ENCODE results near the gene KDM4B. TPM values are rescaled to one million over a fixed set of nuclear protein-coding genes. Genes with fewer than 3 reads are reported as not detected.

The KDM4B gene
- total RNA-seq, 1 experiment from 2014 or later = 35.9 TPM

- ATAC-seq (no peak), DNase-seq (ENCODE audit: low read depth, low spot score) (no peak)
- H3K79me2 ChIP-seq (ENCODE audit: insufficient read depth, low read length) = no peaks in the 10 kb centered on the region
- H2AFZ ChIP-seq (ENCODE audit: low read depth, low read length, poor library complexity, severe bottlenecking) = no peak overlapping the region
- H3K27me3 ChIP-seq (ENCODE audit: insufficient read depth, low read length) = no peaks in the 10 kb centered on the region
- H3K9me3 ChIP-seq (ENCODE audit: control insufficient read depth in 1 of 2, insufficient read depth in 1 of 2, low read depth in 1 of 2, low read length in 2 of 2) = no peaks in the 10 kb centered on the region
- CTCF ChIA-PET = no interaction called here
- H3K36me3 ChIP-seq (ENCODE audit: control insufficient read depth in 1 of 2, insufficient read depth in 2 of 2, low read length in 2 of 2) = no peaks in the 10 kb centered on the region; a peak in 1 of 4 replicates
- no peaks in the 10 kb centered on the region for H4K20me1 ChIP-seq (ENCODE audit: insufficient read depth)
- no TSS peak for BruUV-seq (replicated peaks)
- intact Hi-C loops (cut with micrococcal nuclease) = no loop called here
- no peak overlapping the region for H3K4me2 ChIP-seq (ENCODE audit: low read length)
- H3K4me1 ChIP-seq (ENCODE audit: control insufficient read depth in 1 of 2, insufficient read depth in 2 of 2, low read length in 2 of 2) = no peaks in the 10 kb centered on the region
- H3K27ac ChIP-seq (ENCODE audit: low read depth, low read length) = no peak overlapping the region
- H3K9me2 ChIP-seq (ENCODE audit: insufficient read depth) = no peaks in the 10 kb centered on the region
- POLR2A ChIA-PET = no interaction called here
- no peak for TF ChIP-seq POLR2AphosphoS5 (IDR thresholded peaks at IDR 0.05; ENCODE audit: low read depth, low read length)
- TF ChIP-seq JUND (IDR thresholded peaks at IDR 0.05) = no peak
- RAD21 ChIA-PET (ENCODE audit: low non-redundant PET in 1 of 2, low total read pairs in 2 of 2, uncharacterized antibody in 2 of 2, unreplicated experiment in 2 of 2) = no interaction called here
- H3K4me3 ChIP-seq (replicated peaks in 1 of 2; ENCODE audit: low read depth in 1 of 2, low read length in 2 of 2) = no peak overlapping the region
- no peak overlapping the region for H3K9ac ChIP-seq (ENCODE audit: low read length)
Measured at GRCh38 chr19:5134691-5135090, 165.8 kb downstream of the KDM4B start.

- ChIA-PET RAD21 (ENCODE audit: low non-redundant PET in 1 of 2, low total read pairs in 2 of 2, uncharacterized antibody in 2 of 2, unreplicated experiment in 2 of 2) (no interaction called here), POLR2A (no interaction called here), CTCF (no interaction called here)
- intact Hi-C loops (cut with micrococcal nuclease) = no loop called here
- no peaks in the 10 kb centered on the region for H3K9me3 ChIP-seq (ENCODE audit: control insufficient read depth in 1 of 2, insufficient read depth in 1 of 2, low read depth in 1 of 2, low read length in 2 of 2)
- no peaks in the 10 kb centered on the region for H3K79me2 ChIP-seq (ENCODE audit: insufficient read depth, low read length)
- no peak for DNase-seq (ENCODE audit: low read depth, low spot score)
- H3K4me3 ChIP-seq (replicated peaks in 1 of 2; ENCODE audit: low read depth in 1 of 2, low read length in 2 of 2) = no peak overlapping the region
- no peaks in the 10 kb centered on the region; a peak in 1 of 4 replicates for H3K36me3 ChIP-seq (ENCODE audit: control insufficient read depth in 1 of 2, insufficient read depth in 2 of 2, low read length in 2 of 2)
- no peak overlapping the region for H3K9ac ChIP-seq (ENCODE audit: low read length)
- TF ChIP-seq, protein P1, sequence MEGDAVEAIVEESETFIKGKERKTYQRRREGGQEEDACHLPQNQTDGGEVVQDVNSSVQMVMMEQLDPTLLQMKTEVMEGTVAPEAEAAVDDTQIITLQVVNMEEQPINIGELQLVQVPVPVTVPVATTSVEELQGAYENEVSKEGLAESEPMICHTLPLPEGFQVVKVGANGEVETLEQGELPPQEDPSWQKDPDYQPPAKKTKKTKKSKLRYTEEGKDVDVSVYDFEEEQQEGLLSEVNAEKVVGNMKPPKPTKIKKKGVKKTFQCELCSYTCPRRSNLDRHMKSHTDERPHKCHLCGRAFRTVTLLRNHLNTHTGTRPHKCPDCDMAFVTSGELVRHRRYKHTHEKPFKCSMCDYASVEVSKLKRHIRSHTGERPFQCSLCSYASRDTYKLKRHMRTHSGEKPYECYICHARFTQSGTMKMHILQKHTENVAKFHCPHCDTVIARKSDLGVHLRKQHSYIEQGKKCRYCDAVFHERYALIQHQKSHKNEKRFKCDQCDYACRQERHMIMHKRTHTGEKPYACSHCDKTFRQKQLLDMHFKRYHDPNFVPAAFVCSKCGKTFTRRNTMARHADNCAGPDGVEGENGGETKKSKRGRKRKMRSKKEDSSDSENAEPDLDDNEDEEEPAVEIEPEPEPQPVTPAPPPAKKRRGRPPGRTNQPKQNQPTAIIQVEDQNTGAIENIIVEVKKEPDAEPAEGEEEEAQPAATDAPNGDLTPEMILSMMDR (IDR thresholded peaks at IDR 0.05 in 2 of 3, conservative IDR thresholded peaks at IDR 0.05 in 1 of 3; ENCODE audit: borderline replicate concordance in 1 of 3, insufficient read depth in 1 of 3, low read depth in 2 of 3, low read length in 2 of 3) = no peak
- TF ChIP-seq EZH2phosphoT487 (IDR thresholded peaks at IDR 0.05; ENCODE audit: borderline replicate concordance) = no peak
- no peak for TF ChIP-seq JUND (IDR thresholded peaks at IDR 0.05)
- TF ChIP-seq FOSL1 (IDR thresholded peaks at IDR 0.05; ENCODE audit: low read depth) = no peak
- no peak for TF ChIP-seq SRF (IDR thresholded peaks at IDR 0.05; ENCODE audit: low read depth)
- TF ChIP-seq ZFX (IDR thresholded peaks at IDR 0.05) = no peak
- TF ChIP-seq SP1 (IDR thresholded peaks at IDR 0.05; ENCODE audit: low read depth) = no peak
- no peak for TF ChIP-seq TCF7L2 (IDR thresholded peaks at IDR 0.05; ENCODE audit: borderline replicate concordance, extremely low read depth, insufficient read depth, insufficient read length)
- no peak for TF ChIP-seq POLR2A (IDR thresholded peaks at IDR 0.05; ENCODE audit: borderline replicate concordance, extremely low read depth, insufficient read depth, insufficient read length)
- TF ChIP-seq CBX3 (IDR thresholded peaks at IDR 0.05; ENCODE audit: low read depth) = no peak
- TF ChIP-seq SIN3A (IDR thresholded peaks at IDR 0.05; ENCODE audit: low read depth) = no peak
- TF ChIP-seq ZBTB33 (IDR thresholded peaks at IDR 0.05; ENCODE audit: extremely low read depth, insufficient replicate concordance, low read length) = no peak
- TF ChIP-seq POLR2AphosphoS5 (IDR thresholded peaks at IDR 0.05; ENCODE audit: low read depth, low read length) = no peak
- no peak for TF ChIP-seq ELF1 (IDR thresholded peaks at IDR 0.05; ENCODE audit: borderline replicate concordance, low read depth)
- TF ChIP-seq EGR1 (IDR thresholded peaks at IDR 0.05; ENCODE audit: low read depth) = no peak
- TF ChIP-seq, protein P2, sequence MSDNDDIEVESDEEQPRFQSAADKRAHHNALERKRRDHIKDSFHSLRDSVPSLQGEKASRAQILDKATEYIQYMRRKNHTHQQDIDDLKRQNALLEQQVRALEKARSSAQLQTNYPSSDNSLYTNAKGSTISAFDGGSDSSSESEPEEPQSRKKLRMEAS (IDR thresholded peaks at IDR 0.05) = no peak
- H3K27ac ChIP-seq (ENCODE audit: low read depth, low read length) = no peak overlapping the region
- no peaks in the 10 kb centered on the region for H3K9me2 ChIP-seq (ENCODE audit: insufficient read depth)
- H4K20me1 ChIP-seq (ENCODE audit: insufficient read depth) = no peaks in the 10 kb centered on the region
- ATAC-seq = no peak
- peaks cover 0 to 6% of the 10 kb centered on the region in 2 experiments; a peak in 3 of 4 replicates for H3K4me1 ChIP-seq (ENCODE audit: control insufficient read depth in 1 of 2, insufficient read depth in 2 of 2, low read length in 2 of 2)
- H3K27me3 ChIP-seq (ENCODE audit: insufficient read depth, low read length) = no peaks in the 10 kb centered on the region
- no peak overlapping the region for H3K4me2 ChIP-seq (ENCODE audit: low read length)
- BruUV-seq (replicated peaks) = no TSS peak
- no peak overlapping the region for H2AFZ ChIP-seq (ENCODE audit: low read depth, low read length, poor library complexity, severe bottlenecking)
Measured at GRCh38 chr19:5136073-5136855, 167.4 kb downstream of the KDM4B start.

All from HCT116 (cell line).